ENCODE results near the gene KRT28.

DNA sequence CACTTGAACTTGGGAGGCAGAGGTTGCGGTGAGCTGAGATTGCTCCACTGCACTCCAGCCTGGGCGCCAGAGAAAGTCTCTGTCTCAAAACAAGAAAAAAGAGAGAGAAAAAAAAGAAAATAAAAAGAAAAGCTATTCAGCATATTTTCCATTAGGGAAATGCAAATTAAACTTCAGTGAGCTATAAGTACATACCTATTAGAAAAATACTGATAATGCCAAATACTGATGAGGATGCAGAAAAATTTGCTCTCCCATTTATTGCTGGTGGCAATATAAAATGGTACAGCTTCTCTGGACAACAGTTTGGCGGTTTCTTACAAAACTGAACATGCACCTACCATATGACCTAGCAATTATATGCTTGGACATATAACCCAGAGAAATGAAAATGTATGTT lies 12.9 kb upstream of the KRT28 start:
- no peak for TF ChIP-seq POLR2A (IDR thresholded peaks at IDR 0.05; ENCODE audit: low read length)
- TF ChIP-seq GATA1 (IDR thresholded peaks at IDR 0.05; ENCODE audit: low read depth, low read length) = no peak

All from erythroblast (primary cell).